Effector CD8-positive, alpha-beta T cell (primary cell): ENCODE data around the gene DUSP5.
A peak's percentile ranks its signal among the peaks of the same experiment; 100 is the strongest.

ENCODE experiments used
- DNase-seq: peaks from one replicate; lab custom pipeline; 2025; lab: John Stamatoyannopoulos, UW

The DUSP5 gene

GRCh38 chr10:110546499-110547110 is 48.9 kb downstream of the DUSP5 start:
- no peak for DNase-seq

- no peak for DNase-seq
These were observed 49.5 kb downstream of the DUSP5 start for GRCh38 chr10:110547139-110547761.

- DNase-seq, result no peak
These were observed 50.3 kb downstream of the DUSP5 start for GRCh38 chr10:110548002-110548401.

- DNase-seq, result no peak
These were observed 51.5 kb downstream of the DUSP5 start for GRCh38 chr10:110549211-110549610.

GRCh38 chr10:110553905-110554304 is 56.2 kb downstream of the DUSP5 start:
- no peak for DNase-seq

GRCh38 chr10:110556296-110556695 is 58.6 kb downstream of the DUSP5 start:
- DNase-seq, result no peak

- DNase-seq, result peak; percentile 41
These were observed 59.4 kb downstream of the DUSP5 start for GRCh38 chr10:110556969-110557601.

- no peak for DNase-seq
These were observed 60.3 kb downstream of the DUSP5 start for GRCh38 chr10:110558041-110558440.

- DNase-seq, result no peak
These were observed 62.3 kb downstream of the DUSP5 start for GRCh38 chr10:110560012-110560411.
